GM12801 (cell line): Measurements from ENCODE around the gene GCNA.

Source experiments
- CTCF ChIP-seq: IDR thresholded peaks from one replicate; pipeline ENCODE4 v1.5.1; 2011; ENCODE audit warnings: control low read depth; ENCODE audit not compliant: insufficient read length; ENCODE audit errors: extremely low read depth

GCNA gene

DNA sequence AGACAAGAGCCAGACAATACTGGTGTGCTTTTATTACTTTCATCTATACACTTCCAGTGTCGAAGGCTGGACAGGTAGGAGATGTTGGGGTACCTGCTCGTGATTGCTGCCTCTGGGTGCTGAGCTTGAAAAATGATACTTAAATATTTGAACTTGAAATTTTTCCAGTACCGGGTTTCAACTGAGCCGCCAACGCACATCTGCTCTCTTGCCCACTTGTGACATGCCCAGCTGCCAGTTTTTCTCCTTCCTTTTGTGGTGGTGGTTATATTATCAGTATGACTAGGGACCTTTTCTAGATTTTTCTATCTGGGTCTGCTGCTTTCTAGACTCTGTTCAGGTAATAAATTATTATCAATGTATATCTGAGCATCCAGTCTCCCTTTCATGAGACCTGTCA, 42.0 kb upstream of the GCNA start:
- TF ChIP-seq CTCF = no peak

DNA sequence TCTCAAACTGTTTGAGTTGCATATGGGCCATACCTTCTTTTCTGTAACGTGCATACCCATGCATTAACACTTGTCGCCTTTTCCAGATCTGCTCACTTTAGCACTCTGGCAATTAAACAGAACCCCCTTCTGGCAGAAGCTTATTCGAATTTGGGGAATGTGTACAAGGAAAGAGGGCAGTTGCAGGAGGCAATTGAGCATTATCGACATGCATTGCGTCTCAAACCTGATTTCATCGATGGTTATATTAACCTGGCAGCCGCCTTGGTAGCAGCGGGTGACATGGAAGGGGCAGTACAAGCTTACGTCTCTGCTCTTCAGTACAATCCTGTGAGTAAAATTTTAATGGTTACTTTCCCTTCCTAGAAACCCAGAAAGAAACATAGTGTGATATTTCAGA, 40.5 kb upstream of the GCNA start:
- TF ChIP-seq CTCF = no peak

- no peak for TF ChIP-seq CTCF
Measured at GRCh38 chrX:71540801-71541200, 37.4 kb upstream of the GCNA start.

- no peak for TF ChIP-seq CTCF
Measured at GRCh38 chrX:71541210-71542022, 36.8 kb upstream of the GCNA start.

- no peak for TF ChIP-seq CTCF
Measured at GRCh38 chrX:71542411-71542810, 35.8 kb upstream of the GCNA start.

GRCh38 chrX:71542825-71543224, 35.4 kb upstream of the GCNA start:
- TF ChIP-seq CTCF = no peak

- no peak for TF ChIP-seq CTCF
Measured at GRCh38 chrX:71543316-71543715, 34.9 kb upstream of the GCNA start.

GRCh38 chrX:71545364-71545763, 32.9 kb upstream of the GCNA start:
- no peak for TF ChIP-seq CTCF
